HCT116 (cell line): ENCODE data around the gene MLLT6. TPM values are rescaled to one million over a fixed set of nuclear protein-coding genes. Genes with fewer than 3 reads are reported as not detected.

Source experiments
- ATAC-seq: fragments of 200-7000 bp; cut with Tn5 transposase; 2 replicates; pipeline ENCODE4 v1.9.1; 2020; ENCODE audit warnings: mild to moderate bottlenecking, moderate library complexity
- BruUV-seq: library from RNA; stranded (reverse); fragments of 400-500 nt; replicated peaks from 2 replicates; lab custom pipeline; 2021; lab: Mats Ljungman, UMichigan
- CTCF ChIA-PET: fragments of 300-600 bp; sonication (Branson Sonifier 250); formaldehyde crosslinking; loops from one replicate; lab custom pipeline; 2021; ENCODE audit warnings: antibody characterized with exemption; lab: Charles Lee
- POLR2A ChIA-PET: fragments of 300-600, 350-600 bp; sonication (Branson Sonifier 250); formaldehyde crosslinking; loops from one replicate; lab custom pipeline; 2021; ENCODE audit warnings: antibody characterized with exemption; lab: Charles Lee
- RAD21 ChIA-PET, 2 experiments: fragments of 300-600 bp; sonication (Branson Sonifier 250); formaldehyde crosslinking; loops; one replicate each; lab custom pipeline; 2023; ENCODE audit warnings: low total read pairs in 2 of 2; ENCODE audit not compliant: uncharacterized antibody in 2 of 2, unreplicated experiment in 2 of 2, low non-redundant PET in 1 of 2; lab: Charles Lee
- DNase-seq: peaks from one replicate; pipeline ENCODE4 v3.0.0-alpha.2; 2010; ENCODE audit warnings: low read depth, low spot score
- H2AFZ ChIP-seq: fragments of 200-600 bp; shearing (Covaris generic), sonication (generic); 2 replicates; pipeline ENCODE4 v1.6.1; 2017; ENCODE audit warnings: low read depth, mixed run types, mixed read lengths, antibody characterized with exemption, low read length; ENCODE audit not compliant: poor library complexity, severe bottlenecking
- H3K27ac ChIP-seq: 2 replicates; pipeline ENCODE4 v1.5.1; 2012; ENCODE audit warnings: low read depth, low read length
- H3K27me3 ChIP-seq: fragments of 200-600 bp; sonication (generic); 2 replicates; pipeline ENCODE4 v1.6.1; 2016; ENCODE audit warnings: mixed run types, low read length, mixed read lengths; ENCODE audit not compliant: insufficient read depth
- H3K36me3 ChIP-seq, 2 experiments: fragments of 200-500 bp in 1 of 2; fragments of 200-600 bp in 1 of 2; sonication (Bioruptor generic) in 1 of 2; sonication (generic) in 1 of 2; 2 replicates each; pipeline versions ENCODE4 v1.5.1 to v1.6.1; 2014 to 2016; ENCODE audit warnings: low read length in 2 of 2, inconsistent platforms in 1 of 2, mixed read lengths in 1 of 2, mixed run types in 1 of 2; ENCODE audit not compliant: insufficient read depth in 2 of 2, control insufficient read depth in 1 of 2
- H3K4me1 ChIP-seq, 2 experiments: fragments of 200-600 bp in 1 of 2; sonication (generic) in 1 of 2; 2 replicates each; pipeline versions ENCODE4 v1.5.1 to v1.6.1; 2012 to 2017; ENCODE audit warnings: low read length in 2 of 2, inconsistent platforms in 1 of 2, mild to moderate bottlenecking in 1 of 2, mixed read lengths in 1 of 2, mixed run types in 1 of 2, moderate library complexity in 1 of 2; ENCODE audit not compliant: insufficient read depth in 2 of 2, control insufficient read depth in 1 of 2
- H3K4me2 ChIP-seq: fragments of 200-600 bp; sonication (generic); 2 replicates; pipeline ENCODE4 v1.6.1; 2017; ENCODE audit warnings: mixed run types, low read length, mixed read lengths
- H3K4me3 ChIP-seq, 2 experiments: fragments of 200-600 bp in 1 of 2; sonication (generic) in 1 of 2; replicated peaks in 1 of 2; 2 replicates each; pipeline ENCODE4 v1.5.1; 2011 to 2016; ENCODE audit warnings: low read length in 2 of 2, control low read depth in 1 of 2, low read depth in 1 of 2, mild to moderate bottlenecking in 1 of 2, mixed read lengths in 1 of 2, mixed run types in 1 of 2
- H3K79me2 ChIP-seq: fragments of 200-600 bp; sonication (generic); 2 replicates; pipeline ENCODE4 v1.6.1; 2017; ENCODE audit warnings: mild to moderate bottlenecking, mixed run types, low read length, moderate library complexity, mixed read lengths; ENCODE audit not compliant: insufficient read depth
- H3K9ac ChIP-seq: fragments of 200-600 bp; sonication (generic); 2 replicates; pipeline ENCODE4 v1.6.1; 2016; ENCODE audit warnings: low read length, mixed read lengths
- H3K9me2 ChIP-seq: fragments of 200-600 bp; sonication (generic), shearing (Covaris generic); 2 replicates; pipeline ENCODE4 v1.6.1; 2017; ENCODE audit warnings: mixed run types, mild to moderate bottlenecking, moderate library complexity; ENCODE audit not compliant: insufficient read depth
- H3K9me3 ChIP-seq, 2 experiments: fragments of 200-500 bp in 1 of 2; fragments of 200-600 bp in 1 of 2; sonication (Bioruptor generic) in 1 of 2; sonication (generic) in 1 of 2; 2 replicates each; pipeline ENCODE4 v1.6.1; 2014 to 2017; ENCODE audit warnings: low read length in 2 of 2, mixed read lengths in 2 of 2, inconsistent platforms in 1 of 2, low read depth in 1 of 2, mild to moderate bottlenecking in 1 of 2, mixed run types in 1 of 2, moderate library complexity in 1 of 2; ENCODE audit not compliant: control insufficient read depth in 1 of 2, insufficient read depth in 1 of 2
- H4K20me1 ChIP-seq: fragments of 200-600 bp; sonication (generic), shearing (Covaris generic); 2 replicates; pipeline ENCODE4 v1.6.1; 2017; ENCODE audit warnings: mixed run types, mild to moderate bottlenecking, moderate library complexity; ENCODE audit not compliant: insufficient read depth
- CEBPB ChIP-seq: IDR thresholded peaks from 2 replicates; pipeline ENCODE4 v1.6.1; 2012; ENCODE audit warnings: low read depth
- EGR1 ChIP-seq: IDR thresholded peaks from 2 replicates; pipeline ENCODE4 v1.6.1; 2012; ENCODE audit warnings: low read depth
- ELF1 ChIP-seq: IDR thresholded peaks from 2 replicates; pipeline ENCODE4 v1.6.1; 2012; ENCODE audit warnings: low read depth, borderline replicate concordance
- EZH2phosphoT487 ChIP-seq: fragments of 200-600 bp; IDR thresholded peaks from 2 replicates; pipeline ENCODE4 v1.6.1; 2018; ENCODE audit warnings: antibody characterized with exemption, borderline replicate concordance
- FOSL1 ChIP-seq: IDR thresholded peaks from 2 replicates; pipeline ENCODE4 v1.6.1; 2012; ENCODE audit warnings: low read depth
- MAX ChIP-seq: IDR thresholded peaks from 2 replicates; pipeline ENCODE4 v1.6.1; 2012
- POLR2AphosphoS5 ChIP-seq: IDR thresholded peaks from 2 replicates; pipeline ENCODE4 v1.6.1; 2011; ENCODE audit warnings: mild to moderate bottlenecking, low read depth, low read length, moderate library complexity
- RAD21 ChIP-seq: IDR thresholded peaks from 2 replicates; pipeline ENCODE4 v1.6.1; 2012; ENCODE audit warnings: low read depth, mild to moderate bottlenecking
- SRF ChIP-seq: IDR thresholded peaks from 2 replicates; pipeline ENCODE4 v1.6.1; 2012; ENCODE audit warnings: low read depth
- TCF7L2 ChIP-seq: IDR thresholded peaks from 2 replicates; pipeline ENCODE4 v1.7.0; 2011; ENCODE audit warnings: borderline replicate concordance, inconsistent platforms; ENCODE audit not compliant: insufficient read depth, insufficient read length; ENCODE audit errors: extremely low read depth
- YY1 ChIP-seq: IDR thresholded peaks from 2 replicates; pipeline ENCODE4 v1.6.1; 2011; ENCODE audit warnings: low read length, low read depth, moderate library complexity, mild to moderate bottlenecking; ENCODE audit not compliant: insufficient replicate concordance; ENCODE audit errors: extremely low read depth
- ZFX ChIP-seq: fragments of 450-650 bp; IDR thresholded peaks from 2 replicates; pipeline ENCODE4 v1.6.1; 2017
- ZNF274 ChIP-seq: fragments of 200-500 bp; sonication (Bioruptor generic); IDR thresholded peaks from 2 replicates; pipeline ENCODE4 v1.6.1; 2014; ENCODE audit warnings: mild to moderate bottlenecking, low read depth, low read length, inconsistent platforms
- intact Hi-C: fragments of 100-400 bp; cut with micrococcal nuclease; formaldehyde crosslinking; loops from 2 replicates; pipeline ENCODE4 v1.10.0; 2022
- total RNA-seq: library from RNA; stranded (reverse); gene quantifications from one replicate; pipeline ENCODE4 v1.2.1, GENCODE V29; 2021; ENCODE audit not compliant: unreplicated experiment
- TF ChIP-seq, protein P1 (sequence below): IDR thresholded peaks from 2 replicates; pipeline ENCODE4 v1.6.1; 2012
- TF ChIP-seq, protein P2 (sequence below): IDR thresholded peaks from 2 replicates; pipeline ENCODE4 v1.6.1; 2011; ENCODE audit warnings: mild to moderate bottlenecking, low read length, moderate library complexity; ENCODE audit not compliant: insufficient replicate concordance; ENCODE audit errors: extremely low read depth

Gene MLLT6
- total RNA-seq, 1 experiment from 2014 or later, result 110 TPM

DNA sequence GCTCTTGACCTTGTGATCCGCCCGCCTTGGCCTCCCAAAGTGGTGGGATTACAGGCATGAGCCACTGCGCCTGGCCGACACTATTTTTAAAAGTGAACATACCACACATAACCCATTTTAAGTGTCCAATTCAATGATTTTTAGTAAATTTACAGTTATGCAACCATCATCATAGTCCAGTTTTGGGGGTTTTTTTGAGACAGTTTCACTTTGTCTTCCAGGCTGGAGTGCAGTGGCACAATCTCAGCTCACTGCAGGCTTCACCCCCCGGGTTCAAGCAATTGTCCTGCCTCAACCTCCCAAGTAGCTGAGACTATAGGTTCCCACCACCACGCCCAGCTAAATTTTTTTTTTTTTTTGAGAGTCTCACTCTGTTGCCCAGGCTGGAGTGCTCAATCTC is 27.3 kb upstream of the MLLT6 start:
- Histone ChIP-seq H3K4me3 (no peak overlapping the region), H3K27me3 (no peaks in the 10 kb centered on the region), H3K4me1 (peaks cover 23 to 52% of the 10 kb centered on the region in 2 experiments), H3K27ac (no peak overlapping the region), H3K9ac (no peak overlapping the region), H3K9me3 (no peaks in the 10 kb centered on the region), H3K79me2 (peaks cover 14% of the 10 kb centered on the region; the same call in 1 of the 2 replicates), H3K36me3 (no peaks in the 10 kb centered on the region), H3K4me2 (peak overlapping the region; percentile 46), H2AFZ (no peak overlapping the region), H4K20me1 (no peaks in the 10 kb centered on the region), H3K9me2 (no peaks in the 10 kb centered on the region)
- BruUV-seq, result no TSS peak
- CTCF ChIA-PET, result interaction anchor here (1.8 to 3.3 kb wide), 3 partner anchors 10 to 57 kb away, joined by 5 to 19 read pairs (median 9); no protein-coding TSS in a partner anchor
- TF ChIP-seq RAD21, result no peak
- TF ChIP-seq, protein P1, sequence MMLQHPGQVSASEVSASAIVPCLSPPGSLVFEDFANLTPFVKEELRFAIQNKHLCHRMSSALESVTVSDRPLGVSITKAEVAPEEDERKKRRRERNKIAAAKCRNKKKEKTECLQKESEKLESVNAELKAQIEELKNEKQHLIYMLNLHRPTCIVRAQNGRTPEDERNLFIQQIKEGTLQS, result no peak
- TF ChIP-seq, protein P2, sequence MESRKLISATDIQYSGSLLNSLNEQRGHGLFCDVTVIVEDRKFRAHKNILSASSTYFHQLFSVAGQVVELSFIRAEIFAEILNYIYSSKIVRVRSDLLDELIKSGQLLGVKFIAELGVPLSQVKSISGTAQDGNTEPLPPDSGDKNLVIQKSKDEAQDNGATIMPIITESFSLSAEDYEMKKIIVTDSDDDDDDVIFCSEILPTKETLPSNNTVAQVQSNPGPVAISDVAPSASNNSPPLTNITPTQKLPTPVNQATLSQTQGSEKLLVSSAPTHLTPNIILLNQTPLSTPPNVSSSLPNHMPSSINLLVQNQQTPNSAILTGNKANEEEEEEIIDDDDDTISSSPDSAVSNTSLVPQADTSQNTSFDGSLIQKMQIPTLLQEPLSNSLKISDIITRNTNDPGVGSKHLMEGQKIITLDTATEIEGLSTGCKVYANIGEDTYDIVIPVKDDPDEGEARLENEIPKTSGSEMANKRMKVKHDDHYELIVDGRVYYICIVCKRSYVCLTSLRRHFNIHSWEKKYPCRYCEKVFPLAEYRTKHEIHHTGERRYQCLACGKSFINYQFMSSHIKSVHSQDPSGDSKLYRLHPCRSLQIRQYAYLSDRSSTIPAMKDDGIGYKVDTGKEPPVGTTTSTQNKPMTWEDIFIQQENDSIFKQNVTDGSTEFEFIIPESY, result no peak
- no peak for TF ChIP-seq ZFX
- TF ChIP-seq TCF7L2, result no peak
- POLR2A ChIA-PET, result interaction anchor here (0.6 to 1.7 kb wide), 3 partner anchors 25 to 171 kb away, joined by 3 to 4 read pairs (median 3); no protein-coding TSS in a partner anchor
- intact Hi-C loops, result loop anchor here (1.0 to 5.0 kb wide), 2 partner anchors 57 to 74 kb away; partner anchors contain the start of gene PSMB3
- RAD21 ChIA-PET, result interaction anchor here in 1 of 2 experiments (0.6 to 1.3 kb wide), 2 partner anchors 58 to 69 kb away, joined by 3 to 5 read pairs; no protein-coding TSS in a partner anchor
- DNase-seq (no peak), ATAC-seq (no peak)

DNA sequence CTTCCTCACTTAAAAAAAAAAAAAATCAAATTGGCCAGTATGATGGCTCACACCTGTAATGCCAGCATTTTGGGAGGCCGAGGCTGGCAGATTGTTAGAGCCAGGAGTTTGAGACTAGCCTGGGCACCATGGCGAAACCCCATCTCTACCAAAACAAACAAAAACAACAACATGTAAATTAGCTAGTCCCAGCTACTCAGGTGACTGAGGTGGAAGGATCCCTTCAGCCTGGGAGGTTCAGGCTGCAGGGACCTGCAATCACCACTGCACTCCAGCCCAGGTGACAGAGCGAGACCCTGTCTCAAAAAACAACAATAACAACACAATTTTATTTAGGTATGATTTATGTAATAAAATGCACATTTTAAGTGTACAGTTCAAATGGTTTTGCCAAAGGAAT is 24.0 kb upstream of the MLLT6 start:
- H3K4me3 ChIP-seq, result no peak overlapping the region
- ATAC-seq (no peak), DNase-seq (no peak)
- ChIA-PET CTCF (interaction anchor here (0.8 kb wide), 1 partner anchor 54 kb away, joined by 3 read pairs; no protein-coding TSS in a partner anchor), RAD21 (no interaction called here), POLR2A (no interaction called here)
- H3K4me1 ChIP-seq, result peaks cover 15 to 25% of the 10 kb centered on the region in 2 experiments
- H3K9me3 ChIP-seq, result no peaks in the 10 kb centered on the region
- BruUV-seq, result no TSS peak
- TF ChIP-seq POLR2AphosphoS5 (no peak), ZNF274 (no peak), TCF7L2 (no peak), CEBPB (no peak), RAD21 (no peak), EZH2phosphoT487 (no peak), FOSL1 (no peak), EGR1 (no peak), SRF (no peak), ELF1 (no peak), YY1 (no peak), MAX (no peak)
- H3K27me3 ChIP-seq, result no peaks in the 10 kb centered on the region
- H3K4me2 ChIP-seq, result no peak overlapping the region
- intact Hi-C loops, result no loop called here
- H4K20me1 ChIP-seq, result no peaks in the 10 kb centered on the region
- H3K79me2 ChIP-seq, result no peaks in the 10 kb centered on the region
- no peak overlapping the region for H3K9ac ChIP-seq
- H3K36me3 ChIP-seq, result no peaks in the 10 kb centered on the region
- H3K27ac ChIP-seq, result no peak overlapping the region
- no peak overlapping the region for H2AFZ ChIP-seq
- no peaks in the 10 kb centered on the region for H3K9me2 ChIP-seq
